Measurements from ENCODE around the gene SMLR1. TPM values are rescaled to one million over a fixed set of nuclear protein-coding genes. Genes with fewer than 3 reads are reported as not detected.

The SMLR1 gene
- total RNA-seq, 1 donor from 2014 or later, result not detected

GRCh38 chr6:130810307-130811030 is 16.7 kb upstream of the SMLR1 start:
- H3K27ac Mint-ChIP-seq, result no peak overlapping the region
- intact Hi-C loops (cut with micrococcal nuclease), result no loop called here
- no peaks in the 10 kb centered on the region for H3K4me1 Mint-ChIP-seq
- H3K27me3 Mint-ChIP-seq, result peaks cover 3% of the 10 kb centered on the region
- H3K9me3 Mint-ChIP-seq, result no peaks in the 10 kb centered on the region
- no peak overlapping the region for H3K4me3 Mint-ChIP-seq
- peak; percentile 23 for DNase-seq
- no peaks in the 10 kb centered on the region for H3K36me3 Mint-ChIP-seq (ENCODE audit: low read depth)

GRCh38 chr6:130811932-130812331 is 15.3 kb upstream of the SMLR1 start:
- intact Hi-C loops (cut with micrococcal nuclease), result no loop called here
- Mint-ChIP-seq H3K36me3 (ENCODE audit: low read depth) (no peaks in the 10 kb centered on the region), H3K4me3 (no peak overlapping the region)

GRCh38 chr6:130814506-130814905 is 12.7 kb upstream of the SMLR1 start:
- Mint-ChIP-seq H3K4me1 (peaks cover 3% of the 10 kb centered on the region), H3K4me3 (no peak overlapping the region), H3K9me3 (peaks cover 4% of the 10 kb centered on the region), H3K36me3 (ENCODE audit: low read depth) (no peaks in the 10 kb centered on the region), H3K27ac (no peak overlapping the region), H3K27me3 (peaks cover 2% of the 10 kb centered on the region)
- DNase-seq, result no peak
- intact Hi-C loops (cut with micrococcal nuclease), result no loop called here

More at GRCh38 chr6:130811932-130812331, 15.3 kb upstream of the SMLR1 start:
- H3K27ac Mint-ChIP-seq, result no peak overlapping the region
- no peaks in the 10 kb centered on the region for H3K4me1 Mint-ChIP-seq
- H3K9me3 Mint-ChIP-seq, result no peaks in the 10 kb centered on the region
- H3K27me3 Mint-ChIP-seq, result peaks cover 3% of the 10 kb centered on the region
- peak; percentile 39 for DNase-seq

- DNase-seq, result peak; percentile 10
Measured at GRCh38 chr6:130815200-130816071, 11.8 kb upstream of the SMLR1 start.

GRCh38 chr6:130822736-130823135 is 4.5 kb upstream of the SMLR1 start:
- intact Hi-C loops (cut with micrococcal nuclease), result no loop called here
- H3K27ac Mint-ChIP-seq, result no peak overlapping the region
- H3K9me3 Mint-ChIP-seq, result peaks cover 23% of the 10 kb centered on the region
- H3K27me3 Mint-ChIP-seq, result peaks cover 4% of the 10 kb centered on the region
- DNase-seq, result no peak
- no peak overlapping the region for H3K4me3 Mint-ChIP-seq
- H3K36me3 Mint-ChIP-seq (ENCODE audit: low read depth), result peaks cover 2% of the 10 kb centered on the region
- H3K4me1 Mint-ChIP-seq, result peaks cover 8% of the 10 kb centered on the region

More at GRCh38 chr6:130815200-130816071, 11.8 kb upstream of the SMLR1 start:
- H3K4me1 Mint-ChIP-seq, result peaks cover 3% of the 10 kb centered on the region
- peaks cover 12% of the 10 kb centered on the region for H3K9me3 Mint-ChIP-seq
- intact Hi-C loops (cut with micrococcal nuclease), result no loop called here
- H3K27me3 Mint-ChIP-seq, result no peaks in the 10 kb centered on the region
- no peak overlapping the region for H3K27ac Mint-ChIP-seq
- H3K36me3 Mint-ChIP-seq (ENCODE audit: low read depth), result no peaks in the 10 kb centered on the region
- no peak overlapping the region for H3K4me3 Mint-ChIP-seq

GRCh38 chr6:130824978-130825694 is 2.1 kb upstream of the SMLR1 start:
- Mint-ChIP-seq H3K27ac (no peak overlapping the region), H3K27me3 (peaks cover 4% of the 10 kb centered on the region), H3K4me1 (peaks cover 6% of the 10 kb centered on the region), H3K9me3 (peaks cover 12% of the 10 kb centered on the region), H3K36me3 (ENCODE audit: low read depth) (peaks cover 2% of the 10 kb centered on the region), H3K4me3 (no peak overlapping the region)
- intact Hi-C loops (cut with micrococcal nuclease), result no loop called here
- no peak for DNase-seq

- DNase-seq, result no peak
- intact Hi-C loops (cut with micrococcal nuclease), result no loop called here
- Mint-ChIP-seq H3K27ac (no peak overlapping the region), H3K4me1 (peaks cover 6% of the 10 kb centered on the region), H3K27me3 (peaks cover 5% of the 10 kb centered on the region), H3K9me3 (peaks cover 9% of the 10 kb centered on the region), H3K36me3 (ENCODE audit: low read depth) (peaks cover 2% of the 10 kb centered on the region), H3K4me3 (no peak overlapping the region)
Measured at GRCh38 chr6:130825772-130826441, 1.3 kb upstream of the SMLR1 start.

- peaks cover 6% of the 10 kb centered on the region for H3K4me1 Mint-ChIP-seq
- peaks cover 4% of the 10 kb centered on the region for H3K27me3 Mint-ChIP-seq
- DNase-seq, result no peak
- H3K36me3 Mint-ChIP-seq (ENCODE audit: low read depth), result peaks cover 2% of the 10 kb centered on the region
- no peak overlapping the region for H3K27ac Mint-ChIP-seq
- intact Hi-C loops (cut with micrococcal nuclease), result no loop called here
- H3K9me3 Mint-ChIP-seq, result peaks cover 3% of the 10 kb centered on the region
- no peak overlapping the region for H3K4me3 Mint-ChIP-seq
Measured at GRCh38 chr6:130826442-130827246, 562 bp upstream of the SMLR1 start.

GRCh38 chr6:130829333-130829910 is 2.2 kb downstream of the SMLR1 start:
- no peak overlapping the region for H3K27ac Mint-ChIP-seq
- intact Hi-C loops (cut with micrococcal nuclease), result no loop called here
- DNase-seq, result no peak
- H3K36me3 Mint-ChIP-seq (ENCODE audit: low read depth), result peaks cover 2% of the 10 kb centered on the region
- peaks cover 1% of the 10 kb centered on the region for H3K27me3 Mint-ChIP-seq
- no peaks in the 10 kb centered on the region for H3K9me3 Mint-ChIP-seq
- no peak overlapping the region for H3K4me3 Mint-ChIP-seq
- peaks cover 6% of the 10 kb centered on the region for H3K4me1 Mint-ChIP-seq

GRCh38 chr6:130831607-130832006 is 4.4 kb downstream of the SMLR1 start:
- Mint-ChIP-seq H3K4me1 (no peaks in the 10 kb centered on the region), H3K36me3 (ENCODE audit: low read depth) (no peaks in the 10 kb centered on the region)

GRCh38 chr6:130833569-130833968 is 6.4 kb downstream of the SMLR1 start:
- Mint-ChIP-seq H3K36me3 (ENCODE audit: low read depth) (no peaks in the 10 kb centered on the region), H3K9me3 (no peaks in the 10 kb centered on the region), H3K4me1 (no peaks in the 10 kb centered on the region), H3K4me3 (no peak overlapping the region), H3K27ac (no peak overlapping the region), H3K27me3 (peaks cover 1% of the 10 kb centered on the region)
- DNase-seq, result no peak
- intact Hi-C loops (cut with micrococcal nuclease), result no loop called here

More at GRCh38 chr6:130831607-130832006, 4.4 kb downstream of the SMLR1 start:
- H3K27ac Mint-ChIP-seq, result no peak overlapping the region
- intact Hi-C loops (cut with micrococcal nuclease), result no loop called here
- peaks cover 1% of the 10 kb centered on the region for H3K27me3 Mint-ChIP-seq
- H3K9me3 Mint-ChIP-seq, result no peaks in the 10 kb centered on the region
- DNase-seq, result no peak
- H3K4me3 Mint-ChIP-seq, result no peak overlapping the region

- Mint-ChIP-seq H3K4me1 (no peaks in the 10 kb centered on the region), H3K27ac (no peak overlapping the region), H3K27me3 (peaks cover 1% of the 10 kb centered on the region), H3K9me3 (no peaks in the 10 kb centered on the region), H3K4me3 (no peak overlapping the region), H3K36me3 (ENCODE audit: low read depth) (no peaks in the 10 kb centered on the region)
- intact Hi-C loops (cut with micrococcal nuclease), result no loop called here
- no peak for DNase-seq
Measured at GRCh38 chr6:130834482-130835251, 7.5 kb downstream of the SMLR1 start.

All from activated CD4-positive, alpha-beta T cell treated with anti-CD3 and anti-CD28 coated beads, Interleukin-2, amount 10 ng/mL, durations not matched to agents 24 days and 14 days (primary cell).